Endothelial cell of umbilical vein (primary cell): ENCODE measurements around the gene PLEKHS1. TPM values are rescaled to one million over a fixed set of nuclear protein-coding genes. Genes with fewer than 3 reads are reported as not detected.

Experiments used
- BruUV-seq: library from RNA; stranded (reverse); fragments of 400-500 nt; replicated peaks from 2 replicates; lab custom pipeline; 2021; lab: Mats Ljungman, UMichigan
- CTCF ChIA-PET: fragments of 300-600, 350-600 bp; sonication (Branson Sonifier 250); formaldehyde crosslinking; loops from one replicate; lab custom pipeline; 2021; ENCODE audit warnings: antibody characterized with exemption, inconsistent platforms; lab: Charles Lee
- POLR2A ChIA-PET: fragments of 300-600, 350-600 bp; sonication (Branson Sonifier 250); formaldehyde crosslinking; loops from one replicate; lab custom pipeline; 2021; ENCODE audit warnings: antibody characterized with exemption, inconsistent platforms; lab: Charles Lee
- DNase-seq: peaks from one replicate; pipeline ENCODE4 v3.0.0-alpha.2; 2011; ENCODE audit warnings: low read depth, low spot score
- FAIRE-seq: peaks from 2 replicates; lab custom pipeline; 2011; peaks lifted over from hg19 to GRCh38; lab: Jason Lieb, UNC
- H2AFZ ChIP-seq: 2 replicates; pipeline ENCODE4 v1.6.0; 2012; ENCODE audit warnings: low read depth, low read length, control low read depth, inconsistent platforms
- H3K27ac ChIP-seq: 2 replicates; pipeline ENCODE4 v1.5.1; 2011; ENCODE audit warnings: low read depth, mild to moderate bottlenecking, control low read depth, low read length, moderate library complexity; ENCODE audit not compliant: insufficient read depth
- H3K27me3 ChIP-seq, 2 experiments: 2 replicates each; pipeline versions ENCODE4 v1.6.0 to v1.6.1; 2011; ENCODE audit warnings: low read length in 2 of 2, mixed read lengths in 1 of 2; ENCODE audit not compliant: control insufficient read depth in 2 of 2, insufficient read depth in 2 of 2
- H3K36me3 ChIP-seq, 2 experiments: 2 replicates in 1 of 2; 3 replicates in 1 of 2; pipeline ENCODE4 v1.5.1; 2011; ENCODE audit warnings: low read length in 2 of 2, mild to moderate bottlenecking in 1 of 2, moderate library complexity in 1 of 2; ENCODE audit not compliant: control insufficient read depth in 2 of 2, insufficient read depth in 2 of 2; ENCODE audit errors: extremely low read depth in 1 of 2
- H3K4me1 ChIP-seq: 3 replicates; pipeline ENCODE4 v1.5.1; 2011; ENCODE audit warnings: mild to moderate bottlenecking, low read length; ENCODE audit not compliant: control insufficient read depth, insufficient read depth; ENCODE audit errors: extremely low read depth
- H3K4me2 ChIP-seq: 2 replicates; pipeline ENCODE4 v1.6.1; 2011; ENCODE audit warnings: low read length, control low read depth, mixed read lengths; ENCODE audit not compliant: insufficient read depth
- H3K4me3 ChIP-seq, 3 experiments: fragments of 200-600 bp in 1 of 3; sonication (generic), shearing (Covaris generic) in 1 of 3; replicated peaks in 1 of 3; 2 replicates each; pipeline ENCODE4 v1.5.1; 2011 to 2016; ENCODE audit warnings: control low read depth in 3 of 3, low read length in 3 of 3, mild to moderate bottlenecking in 2 of 3, inconsistent platforms in 1 of 3, low read depth in 1 of 3, moderate library complexity in 1 of 3; ENCODE audit not compliant: insufficient read depth in 1 of 3
- H3K79me2 ChIP-seq: 2 replicates; pipeline ENCODE4 v1.6.0; 2012; ENCODE audit warnings: low read length, inconsistent platforms; ENCODE audit not compliant: control insufficient read depth, insufficient read depth
- H3K9ac ChIP-seq: replicated peaks from 2 replicates; pipeline ENCODE3; 2011; ENCODE audit warnings: low read length, control low read depth; ENCODE audit not compliant: insufficient read depth; ENCODE audit errors: extremely low read depth
- H3K9me1 ChIP-seq: replicated peaks from 3 replicates; pipeline ENCODE4 v1.6.0; 2011; ENCODE audit warnings: mild to moderate bottlenecking, low read length; ENCODE audit not compliant: control insufficient read depth, insufficient read depth; ENCODE audit errors: extremely low read depth
- H3K9me3 ChIP-seq: replicated peaks from 2 replicates; pipeline ENCODE4 v1.5.1; 2012; ENCODE audit warnings: low read length, inconsistent platforms; ENCODE audit not compliant: control insufficient read depth, insufficient read depth
- H4K20me1 ChIP-seq: replicated peaks from 2 replicates; pipeline ENCODE3; 2011; ENCODE audit warnings: mild to moderate bottlenecking, low read length; ENCODE audit not compliant: control insufficient read depth, insufficient read depth; ENCODE audit errors: extremely low read depth
- EZH2 ChIP-seq: IDR thresholded peaks from 2 replicates; pipeline ENCODE4 v1.6.1; 2012; ENCODE audit warnings: borderline replicate concordance, low read depth, mild to moderate bottlenecking, moderate library complexity, low read length, inconsistent platforms; ENCODE audit not compliant: severe bottlenecking
- FOS ChIP-seq: IDR thresholded peaks from 2 replicates; pipeline ENCODE4 v1.6.1; 2011; ENCODE audit warnings: mild to moderate bottlenecking, low read length, moderate library complexity, borderline replicate concordance; ENCODE audit not compliant: insufficient read depth
- GATA2 ChIP-seq: IDR thresholded peaks from 2 replicates; pipeline ENCODE4 v1.7.0; 2011; ENCODE audit warnings: low read depth, mild to moderate bottlenecking, moderate library complexity, mixed read lengths, low read length; ENCODE audit not compliant: insufficient read length, insufficient read depth
- JUN ChIP-seq: IDR thresholded peaks from 2 replicates; pipeline ENCODE4 v1.6.1; 2011; ENCODE audit warnings: borderline replicate concordance, low read depth; ENCODE audit not compliant: insufficient read length, insufficient read depth
- MYC ChIP-seq: IDR thresholded peaks from one replicate; pipeline ENCODE4 v1.6.1; 2011; ENCODE audit warnings: mild to moderate bottlenecking, low read depth, low read length
- POLR2A ChIP-seq: IDR thresholded peaks from 2 replicates; pipeline ENCODE4 v1.6.1; 2012; ENCODE audit warnings: low read depth, mild to moderate bottlenecking, control low read depth, low read length
- POLR2AphosphoS5 ChIP-seq: IDR thresholded peaks from 2 replicates; pipeline ENCODE4 v1.6.1; 2012; ENCODE audit warnings: low read depth, mild to moderate bottlenecking, control low read depth, low read length, moderate library complexity; ENCODE audit not compliant: insufficient read depth
- dilution Hi-C: fragments of 300-500 bp; cut with MboI; formaldehyde crosslinking; loops from one replicate; pipeline ENCODE4 v1.15.0; 2019; ENCODE audit warnings: low sequenced_read_pairs; ENCODE audit not compliant: extremely low pct_ligation_motif_present
- intact Hi-C: fragments of 100-400 bp; cut with micrococcal nuclease; formaldehyde crosslinking; loops from one replicate; pipeline ENCODE4 v1.10.0; 2022
- polyA plus RNA-seq, 4 experiments: library from polyadenylated mRNA; depleted of rRNA in 3 of 4; stranded (reverse) in 3 of 4; unstranded in 1 of 4; fragments of >200 nt; gene quantifications; 2 replicates each; pipeline versions ENCODE4 v1.2.1 to v1.2.3, GENCODE V29; 2011 to 2012; ENCODE audit warnings: missing spikeins in 1 of 4
- total RNA-seq: library from RNA; stranded (reverse); gene quantifications from 2 replicates; pipeline ENCODE4 v1.2.3, GENCODE V29; 2021
- TF ChIP-seq, protein P1 (sequence below): IDR thresholded peaks from 2 replicates; pipeline ENCODE4 v1.6.1; 2011; ENCODE audit not compliant: insufficient read depth, insufficient read length
- TF ChIP-seq, protein P2 (sequence below), 2 donors: IDR thresholded peaks; 1 replicate in 1 of 2; 2 replicates in 1 of 2; pipeline ENCODE4 v1.5.1; 2011; ENCODE audit warnings: low read length in 2 of 2, mild to moderate bottlenecking in 2 of 2, moderate library complexity in 2 of 2, control low read depth in 1 of 2, inconsistent platforms in 1 of 2, low read depth in 1 of 2; ENCODE audit not compliant: insufficient read depth in 1 of 2; ENCODE audit errors: extremely low read depth in 1 of 2

The PLEKHS1 gene
- total and polyA plus RNA-seq, 2 donors (not counting 3 experiments of a cell fraction or from before 2014, with no cell fraction given): not detected

DNA sequence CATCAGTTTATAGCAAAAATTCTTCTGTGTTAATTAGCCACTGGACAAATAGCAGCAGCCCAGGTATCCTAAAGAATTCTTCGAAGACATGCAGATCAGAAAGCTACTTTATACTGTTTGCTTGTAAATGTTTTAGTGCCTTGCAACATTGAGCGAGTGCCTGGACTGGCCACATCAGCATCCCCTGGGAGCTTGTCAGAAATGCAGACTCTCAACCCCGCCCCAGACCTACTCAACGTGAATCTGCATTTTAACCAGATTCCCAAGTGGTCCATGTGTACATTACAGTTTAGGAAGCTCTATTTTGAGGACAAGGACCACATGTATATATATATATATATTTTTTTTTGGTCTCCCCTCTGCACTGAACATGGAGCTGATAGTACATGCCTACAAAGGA, 18.5 kb upstream of the PLEKHS1 start:
- Histone ChIP-seq H3K4me3 (no peak overlapping the region), H3K9ac (no peak overlapping the region), H4K20me1 (no peaks in the 10 kb centered on the region), H3K27me3 (no peaks in the 10 kb centered on the region), H3K4me1 (no peaks in the 10 kb centered on the region), H3K9me3 (no peaks in the 10 kb centered on the region), H3K36me3 (peaks cover 4 to 7% of the 10 kb centered on the region in 2 experiments), H3K27ac (no peak overlapping the region), H3K79me2 (no peaks in the 10 kb centered on the region), H2AFZ (no peak overlapping the region), H3K9me1 (no peaks in the 10 kb centered on the region), H3K4me2 (no peak overlapping the region)
- dilution Hi-C loops (no loop called here), intact Hi-C loops (no loop called here)
- ChIA-PET CTCF (interaction anchor here (1.3 to 1.4 kb wide), 2 partner anchors 20 to 161 kb away, joined by 3 read pairs; no protein-coding TSS in a partner anchor), POLR2A (no interaction called here)
- FAIRE-seq (no peak), DNase-seq (no peak)
- no peak for TF ChIP-seq POLR2AphosphoS5
- TF ChIP-seq POLR2A: no peak
- no peak for TF ChIP-seq JUN
- no peak for TF ChIP-seq EZH2
- no peak for TF ChIP-seq MYC
- no peak for TF ChIP-seq FOS
- TF ChIP-seq, protein P1, sequence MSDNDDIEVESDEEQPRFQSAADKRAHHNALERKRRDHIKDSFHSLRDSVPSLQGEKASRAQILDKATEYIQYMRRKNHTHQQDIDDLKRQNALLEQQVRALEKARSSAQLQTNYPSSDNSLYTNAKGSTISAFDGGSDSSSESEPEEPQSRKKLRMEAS: no peak
- no peak for TF ChIP-seq GATA2
- TF ChIP-seq, protein P2, sequence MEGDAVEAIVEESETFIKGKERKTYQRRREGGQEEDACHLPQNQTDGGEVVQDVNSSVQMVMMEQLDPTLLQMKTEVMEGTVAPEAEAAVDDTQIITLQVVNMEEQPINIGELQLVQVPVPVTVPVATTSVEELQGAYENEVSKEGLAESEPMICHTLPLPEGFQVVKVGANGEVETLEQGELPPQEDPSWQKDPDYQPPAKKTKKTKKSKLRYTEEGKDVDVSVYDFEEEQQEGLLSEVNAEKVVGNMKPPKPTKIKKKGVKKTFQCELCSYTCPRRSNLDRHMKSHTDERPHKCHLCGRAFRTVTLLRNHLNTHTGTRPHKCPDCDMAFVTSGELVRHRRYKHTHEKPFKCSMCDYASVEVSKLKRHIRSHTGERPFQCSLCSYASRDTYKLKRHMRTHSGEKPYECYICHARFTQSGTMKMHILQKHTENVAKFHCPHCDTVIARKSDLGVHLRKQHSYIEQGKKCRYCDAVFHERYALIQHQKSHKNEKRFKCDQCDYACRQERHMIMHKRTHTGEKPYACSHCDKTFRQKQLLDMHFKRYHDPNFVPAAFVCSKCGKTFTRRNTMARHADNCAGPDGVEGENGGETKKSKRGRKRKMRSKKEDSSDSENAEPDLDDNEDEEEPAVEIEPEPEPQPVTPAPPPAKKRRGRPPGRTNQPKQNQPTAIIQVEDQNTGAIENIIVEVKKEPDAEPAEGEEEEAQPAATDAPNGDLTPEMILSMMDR (IDR thresholded peaks at IDR 0.05; ENCODE audit: extremely low read depth in 1 of 2, insufficient read depth in 1 of 2, low read depth in 1 of 2, low read length in 2 of 2): no peak
- BruUV-seq: no TSS peak
